Spleen (tissue), 7 donors: ENCODE measurements around the gene DSC1.

ENCODE experiments used
- CTCF ChIP-seq, 11 experiments: fragments of 200-600 bp in 7 of 11; fragments of 450-650 bp in 4 of 11; sonication (generic) in 4 of 11; IDR thresholded peaks in 8 of 11; conservative IDR thresholded peaks in 3 of 11; 1 replicate in 7 of 11; 2 replicates in 4 of 11; pipeline versions ENCODE4 v1.4.0 to v1.8.0; 2016 to 2021; ENCODE audit warnings: antibody characterized with exemption in 11 of 11, inconsistent platforms in 4 of 11, mild to moderate bottlenecking in 1 of 11
- POLR2AphosphoS5 ChIP-seq, 3 donors: sonication (generic); formaldehyde crosslinking; IDR thresholded peaks; one replicate each; pipeline ENCODE4 v1.5.1; 2017; ENCODE audit warnings: antibody characterized with exemption in 3 of 3
- donor health status: DM: no; HTN: no; CAD: no; lungs with moderate emphysema.
- donor health status: DM: no; HTN: no; CAD: no.
- donor health status: DM: no; HTN: no; CAD: no.

GRCh38 chr18:31161757-31162418 lies 768 bp downstream of the DSC1 start:
- TF ChIP-seq POLR2AphosphoS5 (IDR thresholded peaks at IDR 0.05) (no peak), CTCF (IDR thresholded peaks at IDR 0.05 in 8 of 11, conservative IDR thresholded peaks at IDR 0.05 in 3 of 11) (no peak)
